Upper lobe of left lung (tissue), 6 donors: ENCODE results near the gene EYA3. TPM values are rescaled to one million over a fixed set of nuclear protein-coding genes. Genes with fewer than 3 reads are reported as not detected.

Experiments
- ATAC-seq, 2 donors: fragments of 200-7000 bp; cut with Tn5 transposase; one replicate each; pipeline ENCODE4 v1.9.1; 2022; ENCODE audit warnings: mild to moderate bottlenecking in 2 of 2, moderate library complexity in 2 of 2; ENCODE audit not compliant: low FRiP score in 2 of 2
- DNase-seq, 2 donors: peaks; one replicate each; pipeline ENCODE4 v3.0.0-alpha.2; 2019 to 2020
- H3K27ac ChIP-seq, 4 donors: fragments of 200-600 bp; sonication (generic); one replicate each; pipeline ENCODE4 v1.5.1; 2016 to 2019
- H3K27me3 ChIP-seq, 4 donors: fragments of 200-600 bp; sonication (generic); one replicate each; pipeline ENCODE4 v1.5.1; 2017 to 2019
- H3K36me3 ChIP-seq, 4 donors: fragments of 200-600 bp; sonication (generic); one replicate each; pipeline ENCODE4 v1.5.1; 2016 to 2019
- H3K4me1 ChIP-seq, 4 donors: fragments of 200-600 bp; sonication (generic); one replicate each; pipeline ENCODE4 v1.5.1; 2018 to 2019
- H3K4me3 ChIP-seq, 4 donors: fragments of 200-600 bp; sonication (generic); one replicate each; pipeline ENCODE4 v1.5.1; 2017 to 2019; ENCODE audit warnings: mild to moderate bottlenecking in 2 of 4, moderate library complexity in 1 of 4
- H3K9me3 ChIP-seq, 4 donors: fragments of 200-600 bp; sonication (generic); one replicate each; pipeline ENCODE4 v1.5.1; 2018 to 2019
- EP300 ChIP-seq, 4 donors: sonication (generic); formaldehyde crosslinking; IDR thresholded peaks; one replicate each; pipeline ENCODE4 v1.5.1; 2017; ENCODE audit warnings: antibody characterized with exemption in 4 of 4, control low read depth in 2 of 4
- POLR2A ChIP-seq, 4 donors: fragments of 450-650 bp; IDR thresholded peaks; one replicate each; pipeline ENCODE4 v1.5.1; 2016 to 2017; ENCODE audit warnings: antibody characterized with exemption in 4 of 4, mild to moderate bottlenecking in 2 of 4
- POLR2AphosphoS5 ChIP-seq, 2 donors: sonication (generic); formaldehyde crosslinking; IDR thresholded peaks; one replicate each; pipeline ENCODE4 v1.5.1; 2017; ENCODE audit warnings: antibody characterized with exemption in 2 of 2
- WGBS, 2 donors: methylation state at CpG; one replicate each; pipeline ENCODE4 v1.1.5; 2017 to 2018; 5-methylcytosine and 5-hydroxymethylcytosine counted together
- total RNA-seq, 6 donors: library from RNA; depleted of rRNA in 4 of 6; stranded (reverse); fragments of >200 nt in 4 of 6; gene quantifications; one replicate each; pipeline versions ENCODE4 v1.1.0 to v1.2.1, GENCODE V29; 2016 to 2021
- TF ChIP-seq, protein P1 (sequence below), 6 experiments: fragments of 450-650 bp in 4 of 6; fragments of 200-600 bp in 2 of 6; sonication (generic) in 2 of 6; IDR thresholded peaks; one replicate each; pipeline ENCODE4 v1.5.1; 2016 to 2019; ENCODE audit warnings: antibody characterized with exemption in 6 of 6
- donor health status: DM: no; HTN: no; CAD: no; lungs with moderate emphysema.
- donor health status: DM: no; HTN: yes; CAD: no; lungs with severe emphysema.

The EYA3 gene, protein sequence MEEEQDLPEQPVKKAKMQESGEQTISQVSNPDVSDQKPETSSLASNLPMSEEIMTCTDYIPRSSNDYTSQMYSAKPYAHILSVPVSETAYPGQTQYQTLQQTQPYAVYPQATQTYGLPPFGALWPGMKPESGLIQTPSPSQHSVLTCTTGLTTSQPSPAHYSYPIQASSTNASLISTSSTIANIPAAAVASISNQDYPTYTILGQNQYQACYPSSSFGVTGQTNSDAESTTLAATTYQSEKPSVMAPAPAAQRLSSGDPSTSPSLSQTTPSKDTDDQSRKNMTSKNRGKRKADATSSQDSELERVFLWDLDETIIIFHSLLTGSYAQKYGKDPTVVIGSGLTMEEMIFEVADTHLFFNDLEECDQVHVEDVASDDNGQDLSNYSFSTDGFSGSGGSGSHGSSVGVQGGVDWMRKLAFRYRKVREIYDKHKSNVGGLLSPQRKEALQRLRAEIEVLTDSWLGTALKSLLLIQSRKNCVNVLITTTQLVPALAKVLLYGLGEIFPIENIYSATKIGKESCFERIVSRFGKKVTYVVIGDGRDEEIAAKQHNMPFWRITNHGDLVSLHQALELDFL
- 10 to 100 TPM; 15.9 to 23.4 (median 22.0) TPM for total RNA-seq

DNA sequence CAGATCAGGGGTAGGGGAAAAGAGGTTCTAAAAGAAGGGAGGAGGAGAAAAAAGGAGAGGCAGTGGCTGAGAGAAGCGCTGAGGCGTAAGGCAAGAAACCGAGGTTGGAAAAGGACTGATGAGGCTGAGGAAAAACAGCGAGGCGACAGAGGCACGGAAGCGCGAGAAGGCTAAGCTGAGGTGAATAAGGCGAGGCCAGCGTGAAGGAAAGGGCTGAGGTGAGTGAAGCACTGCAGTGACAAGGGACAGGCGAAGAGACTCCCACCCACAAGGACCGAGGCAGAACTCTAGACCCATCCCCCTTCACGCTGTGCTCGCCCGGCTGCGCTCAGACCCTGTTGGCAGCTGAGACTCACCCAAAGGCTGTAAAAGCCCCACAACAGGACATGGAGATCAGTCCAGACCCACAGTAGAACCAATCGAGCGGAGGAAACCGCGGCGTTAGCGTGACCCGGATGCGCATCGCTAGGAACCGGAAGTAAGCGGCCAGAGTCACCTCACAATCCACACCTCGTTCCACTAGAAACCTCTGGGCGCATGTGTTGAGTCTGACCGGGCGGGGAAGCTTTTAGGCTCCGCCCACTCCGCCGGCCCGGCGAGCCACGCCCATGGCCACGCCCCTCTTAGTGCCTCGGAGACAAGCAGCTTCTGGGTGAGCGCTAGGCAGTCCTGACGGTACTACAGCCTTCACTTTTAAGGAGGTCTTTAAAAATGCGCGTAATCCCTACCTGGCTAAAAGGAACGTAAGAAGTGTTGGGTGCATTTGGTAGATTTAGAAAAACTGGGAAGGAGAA, at the start of gene EYA3:
Gene EYA3, minus strand, starts transcription at position 443 of the 794 bp plus-strand sequence. CDS start 30,584 bp downstream, outside the sequence.
- H3K27me3 ChIP-seq = no peaks in the 10 kb centered on the region

DNA sequence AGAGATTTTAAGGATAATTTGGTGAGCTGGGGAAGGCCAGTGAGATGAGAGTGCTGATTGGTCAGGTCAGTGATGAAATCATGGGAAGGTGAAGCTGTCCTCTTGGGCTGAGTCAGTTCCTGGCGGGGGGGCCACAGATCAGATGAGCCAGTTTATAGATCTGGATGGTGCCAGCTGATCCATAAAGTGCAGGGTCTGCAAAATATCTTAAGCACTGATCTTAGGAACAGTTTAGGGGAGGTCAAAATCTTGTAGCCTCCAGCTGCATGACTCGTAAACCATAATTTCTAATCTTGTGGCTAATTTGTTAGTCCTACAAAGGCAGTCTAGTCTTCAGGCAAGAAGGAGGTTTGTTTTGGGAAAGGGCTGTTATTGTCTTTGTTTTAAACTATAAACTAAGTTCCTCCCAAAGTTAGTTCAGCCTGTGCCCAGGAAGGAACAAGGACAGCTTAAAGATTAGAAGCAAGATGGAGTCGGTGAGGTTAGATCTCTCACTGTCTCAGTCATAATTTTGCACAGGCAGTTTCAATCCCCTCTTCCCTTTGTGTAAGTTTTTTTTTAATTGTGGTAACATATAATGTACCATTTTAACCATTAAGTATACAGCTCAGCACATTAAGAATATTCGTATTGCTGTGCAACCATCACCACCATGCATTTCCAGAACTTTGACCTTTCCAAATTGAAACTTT, 48.7 kb upstream of the EYA3 start:
- H3K36me3 ChIP-seq = no peaks in the 10 kb centered on the region
- DNase-seq (no peak), ATAC-seq (no peak)
- WGBS, 2 donors = 80 to 82% methylated on average over 4 of the region's 4 CpGs
- H3K4me3 ChIP-seq = no peak overlapping the region
- H3K9me3 ChIP-seq = no peaks in the 10 kb centered on the region
- no peak overlapping the region for H3K27ac ChIP-seq
- TF ChIP-seq POLR2AphosphoS5 (IDR thresholded peaks at IDR 0.05) (no peak), EP300 (IDR thresholded peaks at IDR 0.05) (no peak), POLR2A (IDR thresholded peaks at IDR 0.05) (no peak)
- TF ChIP-seq, protein P1, sequence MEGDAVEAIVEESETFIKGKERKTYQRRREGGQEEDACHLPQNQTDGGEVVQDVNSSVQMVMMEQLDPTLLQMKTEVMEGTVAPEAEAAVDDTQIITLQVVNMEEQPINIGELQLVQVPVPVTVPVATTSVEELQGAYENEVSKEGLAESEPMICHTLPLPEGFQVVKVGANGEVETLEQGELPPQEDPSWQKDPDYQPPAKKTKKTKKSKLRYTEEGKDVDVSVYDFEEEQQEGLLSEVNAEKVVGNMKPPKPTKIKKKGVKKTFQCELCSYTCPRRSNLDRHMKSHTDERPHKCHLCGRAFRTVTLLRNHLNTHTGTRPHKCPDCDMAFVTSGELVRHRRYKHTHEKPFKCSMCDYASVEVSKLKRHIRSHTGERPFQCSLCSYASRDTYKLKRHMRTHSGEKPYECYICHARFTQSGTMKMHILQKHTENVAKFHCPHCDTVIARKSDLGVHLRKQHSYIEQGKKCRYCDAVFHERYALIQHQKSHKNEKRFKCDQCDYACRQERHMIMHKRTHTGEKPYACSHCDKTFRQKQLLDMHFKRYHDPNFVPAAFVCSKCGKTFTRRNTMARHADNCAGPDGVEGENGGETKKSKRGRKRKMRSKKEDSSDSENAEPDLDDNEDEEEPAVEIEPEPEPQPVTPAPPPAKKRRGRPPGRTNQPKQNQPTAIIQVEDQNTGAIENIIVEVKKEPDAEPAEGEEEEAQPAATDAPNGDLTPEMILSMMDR (IDR thresholded peaks at IDR 0.05) = no peak
- no peaks in the 10 kb centered on the region for H3K27me3 ChIP-seq
- peaks cover 13 to 23% (median 16%) of the 10 kb centered on the region in 4 donors for H3K4me1 ChIP-seq

More for the DNA sequence above, at the start of gene EYA3:
- peak within 1 kb of the TSS; percentile 65 to 90 (median 82) for H3K4me3 ChIP-seq
- peaks cover 23 to 33% (median 26%) of the 10 kb centered on the region in 4 donors for H3K4me1 ChIP-seq
- H3K9me3 ChIP-seq = no peaks in the 10 kb centered on the region
- peak; percentile 99 to 100 for DNase-seq
- H3K36me3 ChIP-seq = no peaks in the 10 kb centered on the region
- peak within 1 kb of the TSS; percentile 85 to 91 (median 89) for H3K27ac ChIP-seq
- peak in 3 of 4 donors; percentile 6 to 83 (median 49) for TF ChIP-seq POLR2A (IDR thresholded peaks at IDR 0.05)
- TF ChIP-seq, protein P1 (IDR thresholded peaks at IDR 0.05) = no peak
- peak; percentile 81 to 83 for TF ChIP-seq POLR2AphosphoS5 (IDR thresholded peaks at IDR 0.05)
- TF ChIP-seq EP300 (IDR thresholded peaks at IDR 0.05) = no peak
- peak; percentile 100 for ATAC-seq
- 0% methylated on average over 24 to 32 of the region's 44 CpGs for WGBS, 2 donors

DNA sequence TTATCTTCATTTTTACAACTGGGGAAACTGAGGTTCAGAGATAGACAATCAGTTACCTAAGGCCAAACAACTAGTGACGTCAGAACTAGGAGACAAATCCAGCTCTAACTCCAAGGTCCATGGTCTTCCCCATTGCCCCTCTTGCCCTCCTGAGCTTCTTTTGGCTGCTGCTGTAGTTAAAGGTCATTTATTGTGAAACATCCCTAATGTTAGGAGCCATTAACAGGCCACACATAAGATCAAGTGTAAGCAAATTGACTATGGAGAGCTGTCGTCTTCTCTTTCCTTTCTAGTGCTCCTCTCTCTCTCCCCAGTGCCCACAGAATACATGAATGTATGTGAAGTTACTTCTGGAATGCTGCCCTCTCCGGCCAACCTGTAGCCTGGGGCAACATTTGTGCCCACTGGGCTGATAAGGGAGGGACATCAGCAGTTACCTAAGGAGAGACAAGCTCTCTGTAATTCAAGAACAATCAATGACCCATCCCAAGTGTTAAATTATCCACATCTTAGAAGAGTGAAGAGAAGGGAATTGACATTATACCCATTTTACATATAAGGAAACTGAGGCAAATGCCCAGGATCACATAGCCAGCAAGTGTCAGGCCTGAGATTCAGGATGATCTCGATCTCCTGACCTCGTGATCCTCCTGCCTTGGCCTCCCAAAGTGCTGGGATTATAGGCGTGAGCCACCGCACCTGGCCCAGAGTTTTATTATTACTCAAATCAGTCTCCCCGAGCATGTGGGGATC, 47.9 kb upstream of the EYA3 start:
- TF ChIP-seq EP300 (IDR thresholded peaks at IDR 0.05) (no peak), POLR2A (IDR thresholded peaks at IDR 0.05) (no peak), POLR2AphosphoS5 (IDR thresholded peaks at IDR 0.05) (no peak)
- TF ChIP-seq, protein P1 (IDR thresholded peaks at IDR 0.05) = no peak
- no peak for ATAC-seq
- DNase-seq = no peak
- Histone ChIP-seq H3K27me3 (no peaks in the 10 kb centered on the region), H3K4me3 (no peak overlapping the region), H3K36me3 (no peaks in the 10 kb centered on the region), H3K4me1 (peaks cover 13 to 24% (median 16%) of the 10 kb centered on the region in 4 donors), H3K9me3 (no peaks in the 10 kb centered on the region), H3K27ac (peak overlapping the region; percentile 73 to 83 (median 76))
- 83 to 89% methylated on average over 8 of the region's 8 CpGs for WGBS, 2 donors
